GM23338 (cell line): Measurements from ENCODE around the gene RBPJL. TPM values are rescaled to one million over a fixed set of nuclear protein-coding genes. Genes with fewer than 3 reads are reported as not detected.
A peak's percentile ranks its signal among the peaks of the same experiment; 100 is the strongest.

Experiments
- ATAC-seq: fragments of 200-7000 bp; cut with Tn5 transposase; 3 replicates; pipeline ENCODE4 v1.9.1; 2020
- DNase-seq: peaks from one replicate; pipeline ENCODE4 v3.0.0-alpha.2; 2015; ENCODE audit warnings: low spot score
- H2AFZ ChIP-seq: fragments of 200-600 bp; sonication (generic); 2 replicates; pipeline ENCODE4 v1.8.0; 2016; ENCODE audit warnings: antibody characterized with exemption, mild to moderate bottlenecking, moderate library complexity
- H3F3A ChIP-seq: fragments of 200-600 bp; sonication (generic); replicated peaks from 2 replicates; pipeline ENCODE4 v1.8.0; 2017; ENCODE audit warnings: antibody characterized with exemption, mixed run types, low read depth
- H3K27ac ChIP-seq: fragments of 200-600 bp; sonication (generic); 2 replicates; pipeline ENCODE4 v1.6.1; 2016; ENCODE audit warnings: low read depth
- H3K27me3 ChIP-seq: fragments of 200-600 bp; sonication (generic); 2 replicates; pipeline ENCODE4 v1.8.0; 2016; ENCODE audit warnings: mild to moderate bottlenecking, mixed run types, moderate library complexity; ENCODE audit not compliant: insufficient read depth
- H3K36me3 ChIP-seq: fragments of 200-600 bp; sonication (generic); 2 replicates; pipeline ENCODE4 v1.8.0; 2016; ENCODE audit warnings: mild to moderate bottlenecking; ENCODE audit not compliant: insufficient read depth
- H3K4me1 ChIP-seq: fragments of 200-600 bp; sonication (generic); 2 replicates; pipeline ENCODE4 v1.8.0; 2016; ENCODE audit warnings: mild to moderate bottlenecking, moderate library complexity; ENCODE audit not compliant: insufficient read depth
- H3K4me2 ChIP-seq: fragments of 200-600 bp; sonication (generic); 2 replicates; pipeline ENCODE4 v1.7.1; 2017; ENCODE audit warnings: mixed run types
- H3K4me3 ChIP-seq: fragments of 200-600 bp; sonication (generic); 2 replicates; pipeline ENCODE4 v1.6.1; 2016; ENCODE audit warnings: mixed run types
- H3K79me2 ChIP-seq: fragments of 200-600 bp; sonication (generic); replicated peaks from 2 replicates; pipeline ENCODE4 v1.8.0; 2017; ENCODE audit warnings: mild to moderate bottlenecking; ENCODE audit not compliant: insufficient read depth
- H3K9me2 ChIP-seq: fragments of 200-600 bp; sonication (generic); 2 replicates; pipeline ENCODE4 v1.8.0; 2017; ENCODE audit not compliant: insufficient read depth
- H4K20me1 ChIP-seq: fragments of 200-600 bp; sonication (generic); replicated peaks from 2 replicates; pipeline ENCODE4 v1.8.0; 2017; ENCODE audit warnings: mild to moderate bottlenecking; ENCODE audit not compliant: insufficient read depth
- H3K27ac Mint-ChIP-seq: 2 replicates; pipeline ENCODE4 v1.8.0; 2020; ENCODE audit warnings: inconsistent platforms, mild to moderate bottlenecking, moderate library complexity, mixed read lengths
- H3K27me3 Mint-ChIP-seq: 3 replicates; pipeline ENCODE4 v1.8.0; 2022; ENCODE audit warnings: low read depth, mild to moderate bottlenecking, moderate library complexity, mixed read lengths, inconsistent platforms; ENCODE audit not compliant: insufficient read depth, poor library complexity
- H3K36me3 Mint-ChIP-seq: 3 replicates; pipeline ENCODE4 v1.8.0; 2021; ENCODE audit warnings: low read depth, mild to moderate bottlenecking, inconsistent platforms, moderate library complexity, mixed read lengths
- H3K4me1 Mint-ChIP-seq: 3 replicates; pipeline ENCODE4 v1.8.0; 2020; ENCODE audit warnings: mild to moderate bottlenecking, inconsistent platforms, mixed read lengths
- H3K4me3 Mint-ChIP-seq: 3 replicates; pipeline ENCODE4 v1.8.0; 2021; ENCODE audit warnings: moderate library complexity, mild to moderate bottlenecking, inconsistent platforms, mixed read lengths
- H3K9me3 Mint-ChIP-seq: 3 replicates; pipeline ENCODE4 v1.8.0; 2020; ENCODE audit warnings: moderate library complexity, mild to moderate bottlenecking, inconsistent platforms, mixed read lengths
- CTCF ChIP-seq, 2 experiments: fragments of 200-600 bp in 1 of 2; sonication (generic) in 1 of 2; conservative IDR thresholded peaks; 2 replicates each; pipeline versions ENCODE4 v1.5.1 to v1.6.1; 2016 to 2017; ENCODE audit warnings: antibody characterized with exemption in 2 of 2, low read depth in 2 of 2, mild to moderate bottlenecking in 2 of 2, moderate library complexity in 1 of 2
- EZH2 ChIP-seq: fragments of 200-600 bp; sonication (generic); IDR thresholded peaks from one replicate; pipeline ENCODE4 v1.8.0; 2017; ENCODE audit warnings: antibody characterized with exemption, mild to moderate bottlenecking, low read depth; ENCODE audit not compliant: unreplicated experiment
- EZH2phosphoT487 ChIP-seq: fragments of 200-600 bp; sonication (generic); IDR thresholded peaks from one replicate; pipeline ENCODE4 v1.8.1; 2018; ENCODE audit warnings: antibody characterized with exemption; ENCODE audit not compliant: unreplicated experiment
- JUNB ChIP-seq: IDR thresholded peaks from one replicate; pipeline ENCODE4 v1.6.1; 2016; ENCODE audit warnings: antibody characterized with exemption; ENCODE audit not compliant: unreplicated experiment
- NANOG ChIP-seq: IDR thresholded peaks from 2 replicates; pipeline ENCODE4 v1.6.1; 2016; ENCODE audit warnings: antibody characterized with exemption, borderline replicate concordance
- REST ChIP-seq: IDR thresholded peaks from one replicate; pipeline ENCODE4 v1.6.1; 2018; ENCODE audit warnings: antibody characterized with exemption; ENCODE audit not compliant: unreplicated experiment
- STAT1 ChIP-seq: IDR thresholded peaks from one replicate; pipeline ENCODE4 v1.6.1; 2016; ENCODE audit warnings: antibody characterized with exemption; ENCODE audit not compliant: unreplicated experiment
- ZNF114 ChIP-seq: fragments of 250-450 bp; sonication (Bioruptor Pico); IDR thresholded peaks from 2 replicates; pipeline ENCODE4 v1.5.0; 2020; ENCODE audit warnings: mild to moderate bottlenecking, moderate library complexity
- ZNF331 ChIP-seq: fragments of 250-450 bp; sonication (Bioruptor Pico); IDR thresholded peaks from 2 replicates; pipeline ENCODE4 v1.5.0; 2020; ENCODE audit warnings: low read depth, mild to moderate bottlenecking, moderate library complexity
- polyA plus RNA-seq: library from polyadenylated mRNA; unstranded; fragments of >200 nt; fragmentation: Nextera tagmentation; extraction: Ambion mirVana; gene quantifications from 2 replicates; pipeline ENCODE4 v1.2.1, GENCODE V29; 2016
- total RNA-seq: library from RNA; depleted of rRNA; stranded (reverse); fragments of >200 nt; shearing (Covaris generic); gene quantifications from 2 replicates; pipeline ENCODE4 v1.2.3, GENCODE V29; 2014

The RBPJL gene
- total and polyA plus RNA-seq, 2 experiments from 2014 or later, result 0.44 to 0.66 TPM

DNA sequence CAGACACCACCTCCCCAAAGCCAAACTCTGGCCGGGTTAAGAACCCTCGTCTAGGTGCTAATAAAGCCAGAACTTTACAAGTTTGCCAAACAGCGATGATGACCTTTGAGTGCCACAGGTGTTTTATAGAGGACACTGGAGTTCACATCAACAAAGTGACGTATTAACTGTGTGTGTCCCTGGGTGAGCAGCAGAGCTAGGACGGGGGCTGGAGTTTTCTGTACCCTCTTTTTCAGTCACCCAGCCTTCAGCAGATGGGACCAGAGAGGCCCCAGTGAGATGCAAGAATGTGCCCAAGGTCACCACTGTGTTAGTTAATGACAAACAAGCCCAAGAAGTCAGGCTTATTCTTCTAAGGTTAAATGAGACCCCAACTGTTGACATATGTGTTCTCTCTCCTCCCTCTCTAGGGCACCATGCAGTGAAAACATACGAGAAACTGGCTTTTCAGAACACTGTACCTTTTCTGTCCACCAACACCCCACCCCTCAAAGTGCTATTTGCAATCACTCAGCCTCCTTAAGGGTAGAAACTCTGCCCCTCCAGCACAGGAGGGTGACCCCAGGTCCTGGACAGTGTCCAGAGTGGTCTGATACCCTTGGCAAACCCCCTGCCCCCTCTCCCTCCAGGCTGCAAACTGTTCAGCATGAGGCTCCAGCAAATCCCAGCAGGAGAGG is 36.4 kb downstream of the RBPJL start (continued):
- TF ChIP-seq REST, result no peak

DNA sequence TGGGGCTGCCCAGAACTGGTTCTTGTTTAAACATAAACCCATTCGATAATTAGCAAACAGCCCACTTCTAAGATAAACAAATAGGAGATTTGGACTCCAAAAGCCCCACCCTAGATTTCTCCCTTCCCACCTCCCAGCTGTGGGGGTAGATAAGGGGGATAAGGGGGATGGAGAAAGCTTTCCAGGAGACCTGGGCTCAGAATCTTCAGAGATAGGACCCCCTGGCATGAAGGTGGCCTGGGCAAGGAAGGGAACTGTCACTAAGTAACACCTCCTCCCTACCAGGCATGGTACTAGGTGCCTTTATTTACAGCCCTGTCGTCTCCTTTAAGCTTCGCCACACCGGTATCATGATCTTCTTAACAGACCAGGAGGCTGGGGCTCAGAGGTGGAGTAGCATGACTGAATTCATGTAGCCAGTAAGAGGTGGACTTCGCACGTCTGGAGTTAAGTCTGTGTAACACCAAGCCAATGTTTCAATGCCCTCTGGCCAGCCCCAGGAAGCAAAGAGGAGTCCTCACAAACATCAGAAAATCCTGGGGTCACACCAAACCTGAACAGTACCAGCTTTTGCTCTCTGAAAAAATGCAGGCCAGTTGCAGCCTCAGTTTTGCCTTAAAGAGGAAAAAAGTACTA is 37.0 kb downstream of the RBPJL start:
- peak overlapping the region; percentile 96 for H3K27ac ChIP-seq
- Mint-ChIP-seq H3K9me3 (no peaks in the 10 kb centered on the region), H3K36me3 (peaks cover 18% of the 10 kb centered on the region), H3K4me3 (peak overlapping the region; percentile 71; the same call in 1 of the 3 replicates), H3K27me3 (peaks cover 15% of the 10 kb centered on the region), H3K27ac (peak overlapping the region; percentile 96), H3K4me1 (peaks cover 90% of the 10 kb centered on the region)
- H3K4me2 ChIP-seq, result peak overlapping the region; percentile 98
- no peak overlapping the region for H2AFZ ChIP-seq
- peaks cover 80% of the 10 kb centered on the region for H3K4me1 ChIP-seq
- H4K20me1 ChIP-seq, result no peaks in the 10 kb centered on the region
- no peaks in the 10 kb centered on the region for H3K36me3 ChIP-seq
- no peaks in the 10 kb centered on the region for H3K9me2 ChIP-seq
- ATAC-seq, result no peak
- peaks cover 9% of the 10 kb centered on the region; the same call in 1 of the 2 replicates for H3K27me3 ChIP-seq
- no peak for TF ChIP-seq NANOG
- no peak for TF ChIP-seq STAT1
- H3K79me2 ChIP-seq, result peaks cover 87% of the 10 kb centered on the region
- 0 out of 2 replicates have a peak, but pooled peaks cover 8% of the 10 kb centered on the region for H3F3A ChIP-seq
- peak overlapping the region; percentile 46 for H3K4me3 ChIP-seq
- no peak for DNase-seq

DNA sequence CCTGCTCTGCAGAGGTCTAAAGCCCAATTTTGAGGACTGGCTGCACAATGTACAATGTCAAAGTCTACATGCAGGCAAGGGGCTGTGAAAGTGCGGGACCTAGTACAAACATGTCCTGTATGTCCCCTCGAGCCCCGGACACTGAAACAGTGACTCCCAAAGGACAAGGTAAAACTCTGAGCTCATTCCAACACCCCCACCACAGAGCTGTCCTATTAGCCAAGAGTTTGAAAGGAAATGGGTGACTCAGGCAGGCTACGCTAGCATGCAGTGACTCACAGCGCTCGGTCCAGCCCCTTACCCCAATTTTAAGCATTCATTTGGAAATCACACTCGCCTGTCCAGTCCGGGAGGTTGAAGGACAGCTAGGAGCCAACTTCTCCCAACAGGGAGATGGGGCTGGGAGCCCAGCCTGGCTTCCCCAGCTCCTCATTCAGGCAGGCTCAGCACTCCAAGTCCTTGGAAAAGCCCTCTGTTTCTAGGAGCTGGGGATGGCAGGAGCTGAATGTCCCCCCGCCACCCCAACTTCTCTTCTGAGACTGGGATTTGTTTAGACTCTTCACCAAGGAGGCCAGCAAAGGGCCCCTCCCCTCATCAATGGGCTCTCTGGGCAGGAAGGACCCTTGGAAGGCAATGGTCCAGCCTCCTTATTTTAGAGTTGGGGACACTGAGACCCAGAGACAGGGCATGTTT is 37.7 kb downstream of the RBPJL start:
- Histone ChIP-seq H3K9me2 (no peaks in the 10 kb centered on the region), H3K27ac (peak overlapping the region; percentile 96; the same call in 1 of the 2 replicates)
- TF ChIP-seq EZH2 (no peak), STAT1 (no peak), EZH2phosphoT487 (no peak), ZNF331 (no peak), JUNB (no peak), CTCF (conservative IDR thresholded peaks at IDR 0.05; ENCODE audit: low read depth in 2 of 2) (no peak), ZNF114 (CRISPR knock-in tag) (no peak), REST (no peak)

More for the DNA sequence above, 37.7 kb downstream of the RBPJL start:
- Histone ChIP-seq H2AFZ (no peak overlapping the region), H3K4me1 (peaks cover 74% of the 10 kb centered on the region), H4K20me1 (no peaks in the 10 kb centered on the region), H3K79me2 (peaks cover 80% of the 10 kb centered on the region), H3K4me3 (0 out of 2 replicates have a peak overlapping the region, but pooled peaks have one; percentile 46), H3K27me3 (peaks cover 9% of the 10 kb centered on the region; the same call in 1 of the 2 replicates), H3K4me2 (peak overlapping the region; percentile 98), H3K36me3 (no peaks in the 10 kb centered on the region), H3F3A (0 out of 2 replicates have a peak, but pooled peaks cover 8% of the 10 kb centered on the region)
- ATAC-seq (no peak), DNase-seq (no peak)
- Mint-ChIP-seq H3K4me1 (peaks cover 83% of the 10 kb centered on the region), H3K27ac (peak overlapping the region; percentile 91), H3K36me3 (peaks cover 13% of the 10 kb centered on the region), H3K4me3 (peak overlapping the region; percentile 27; the same call in 1 of the 3 replicates), H3K9me3 (no peaks in the 10 kb centered on the region), H3K27me3 (peaks cover 15% of the 10 kb centered on the region)
